ENCODE data around the gene C3.
"Not testable (repeated sequence)": the region's sequence is repeated elsewhere in the genome, so short reads cannot be mapped to it uniquely, and the experiment has no call there.

C3 gene

GRCh38 chr19:6720369-6721137 is at the start of gene C3:
TSS of gene C3 (minus strand) at chr19:6720650. CDS start at chr19:6720589, 61 bp downstream.
- DNase-seq (ENCODE audit: low read depth) = no peak

GRCh38 chr19:6769006-6769619 is 48.7 kb upstream of the C3 start:
- DNase-seq (ENCODE audit: low read depth) = no peak

- no peak for DNase-seq (ENCODE audit: low read depth)
These were observed 47.9 kb upstream of the C3 start for GRCh38 chr19:6768236-6768785.

GRCh38 chr19:6767357-6768235 is 47.1 kb upstream of the C3 start, which contains the start of gene SH2D3A:
TSS of gene SH2D3A (minus strand) at chr19:6767435. CDS start at chr19:6763748, 3,687 bp downstream.
- DNase-seq (ENCODE audit: low read depth) = peak; percentile 90

GRCh38 chr19:6767081-6767356 is 46.6 kb upstream of the C3 start:
- DNase-seq (ENCODE audit: low read depth) = peak; percentile 44

- no peak for DNase-seq (ENCODE audit: low read depth)
These were observed 46.1 kb upstream of the C3 start for GRCh38 chr19:6766357-6767080.

GRCh38 chr19:6765738-6766356 is 45.4 kb upstream of the C3 start:
- DNase-seq (ENCODE audit: low read depth) = no peak

GRCh38 chr19:6762253-6762797 is 41.9 kb upstream of the C3 start:
- DNase-seq (ENCODE audit: low read depth) = not testable (repeated sequence)

- no peak for DNase-seq (ENCODE audit: low read depth)
These were observed 40.7 kb upstream of the C3 start for GRCh38 chr19:6761053-6761676.

- no peak for DNase-seq (ENCODE audit: low read depth)
These were observed 40.2 kb upstream of the C3 start for GRCh38 chr19:6760606-6761005.

GRCh38 chr19:6754653-6755463 is 34.4 kb upstream of the C3 start:
- DNase-seq (ENCODE audit: low read depth) = no peak

GRCh38 chr19:6754136-6754535 is 33.7 kb upstream of the C3 start:
- DNase-seq (ENCODE audit: low read depth) = no peak

- DNase-seq (ENCODE audit: low read depth) = peak; percentile 61
These were observed 33.0 kb upstream of the C3 start for GRCh38 chr19:6753178-6754031.

- DNase-seq (ENCODE audit: low read depth) = no peak
These were observed 32.1 kb upstream of the C3 start for GRCh38 chr19:6752256-6753177.

GRCh38 chr19:6751189-6751588 is 30.7 kb upstream of the C3 start:
- no peak for DNase-seq (ENCODE audit: low read depth)

- no peak for DNase-seq (ENCODE audit: low read depth)
These were observed 29.6 kb upstream of the C3 start for GRCh38 chr19:6750062-6750461.

- DNase-seq (ENCODE audit: low read depth) = not testable (repeated sequence)
These were observed 28.1 kb upstream of the C3 start for GRCh38 chr19:6748543-6748942.

- no peak for DNase-seq (ENCODE audit: low read depth)
These were observed 25.5 kb upstream of the C3 start for GRCh38 chr19:6745965-6746364.

Data from stimulated activated CD8-positive, alpha-beta memory T cell treated with anti-CD3 and anti-CD28 coated beads, Interleukin-12 subunit alpha, Interleukin-12 subunit beta, amount 100 ng/mL, for 1 hour (primary cell).